H9 (cell line): ENCODE data around the gene PRCD. TPM values are rescaled to one million over a fixed set of nuclear protein-coding genes. Genes with fewer than 3 reads are reported as not detected.

Experiments
- DNase-seq: peaks from one replicate; pipeline ENCODE4 v3.0.0-alpha.2; 2017
- H2AFZ ChIP-seq: one replicate; pipeline ENCODE4 v1.6.1; 2013; ENCODE audit warnings: mild to moderate bottlenecking, low read length, control low read depth, moderate library complexity
- H2AK5ac ChIP-seq: 2 replicates; pipeline ENCODE4 v1.6.1; 2013; ENCODE audit warnings: low read length, control low read depth, mixed read lengths; ENCODE audit not compliant: insufficient read length
- H2BK120ac ChIP-seq: one replicate; pipeline ENCODE4 v1.6.1; 2013; ENCODE audit warnings: low read depth, mild to moderate bottlenecking, low read length, control low read depth, inconsistent platforms; ENCODE audit not compliant: poor library complexity, severe bottlenecking
- H2BK12ac ChIP-seq: 2 replicates; pipeline ENCODE4 v1.6.1; 2013; ENCODE audit warnings: low read length, control low read depth, mixed read lengths, low read depth; ENCODE audit not compliant: insufficient read length
- H2BK15ac ChIP-seq: 2 replicates; pipeline ENCODE4 v1.6.1; 2013; ENCODE audit warnings: low read depth, low read length, control low read depth
- H2BK20ac ChIP-seq: one replicate; pipeline ENCODE4 v1.6.1; 2013; ENCODE audit warnings: low read depth, mild to moderate bottlenecking, low read length, control low read depth, inconsistent platforms; ENCODE audit not compliant: poor library complexity, severe bottlenecking
- H2BK5ac ChIP-seq: 2 replicates; pipeline ENCODE4 v1.6.1; 2013; ENCODE audit warnings: low read length, control low read depth, mixed read lengths; ENCODE audit not compliant: insufficient read length
- H3K14ac ChIP-seq: 2 replicates; pipeline ENCODE4 v1.6.1; 2013; ENCODE audit warnings: low read length, control low read depth; ENCODE audit not compliant: insufficient read depth
- H3K18ac ChIP-seq: 2 replicates; pipeline ENCODE4 v1.6.1; 2013; ENCODE audit warnings: low read depth, mild to moderate bottlenecking, mixed read lengths, low read length, control low read depth; ENCODE audit not compliant: insufficient read length
- H3K23ac ChIP-seq: 2 replicates; pipeline ENCODE4 v1.6.1; 2013; ENCODE audit warnings: low read length, control low read depth, mixed read lengths, low read depth; ENCODE audit not compliant: insufficient read length
- H3K23me2 ChIP-seq: 2 replicates; pipeline ENCODE4 v1.6.1; 2013; ENCODE audit warnings: low read depth, mild to moderate bottlenecking, mixed read lengths, low read length, control low read depth; ENCODE audit not compliant: insufficient read length, poor library complexity, severe bottlenecking
- H3K27ac ChIP-seq: 2 replicates; pipeline ENCODE4 v1.5.1; 2013; ENCODE audit warnings: low read length, control low read depth, mixed read lengths, low read depth; ENCODE audit not compliant: insufficient read length
- H3K27me3 ChIP-seq: 2 replicates; pipeline ENCODE4 v1.6.1; 2013; ENCODE audit warnings: low read length, control low read depth, inconsistent platforms; ENCODE audit not compliant: insufficient read depth
- H3K4ac ChIP-seq: 2 replicates; pipeline ENCODE4 v1.6.1; 2013; ENCODE audit warnings: low read depth, mild to moderate bottlenecking, control low read depth, inconsistent platforms, low read length, moderate library complexity
- H3K4me1 ChIP-seq: 2 replicates; pipeline ENCODE4 v1.6.1; 2013; ENCODE audit warnings: low read length, control low read depth, inconsistent platforms; ENCODE audit not compliant: insufficient read depth
- H3K4me2 ChIP-seq: 2 replicates; pipeline ENCODE4 v1.6.1; 2013; ENCODE audit warnings: low read length, control low read depth, mixed read lengths; ENCODE audit not compliant: insufficient read length, insufficient read depth
- H3K56ac ChIP-seq: 2 replicates; pipeline ENCODE4 v1.6.1; 2013; ENCODE audit warnings: low read depth, mild to moderate bottlenecking, mixed read lengths, low read length, control low read depth; ENCODE audit not compliant: insufficient read length
- H3K79me1 ChIP-seq: 2 replicates; pipeline ENCODE4 v1.6.1; 2013; ENCODE audit warnings: low read depth, mild to moderate bottlenecking, moderate library complexity, low read length, control low read depth, inconsistent platforms; ENCODE audit not compliant: insufficient read depth, poor library complexity, severe bottlenecking
- H3K79me2 ChIP-seq: 2 replicates; pipeline ENCODE4 v1.6.1; 2013; ENCODE audit warnings: low read length, control low read depth, inconsistent platforms; ENCODE audit not compliant: insufficient read depth
- H3K9ac ChIP-seq: 2 replicates; pipeline ENCODE4 v1.6.1; 2013; ENCODE audit warnings: low read length, control low read depth, mixed read lengths; ENCODE audit not compliant: insufficient read length; ENCODE audit errors: extremely low read depth
- H3K9me3 ChIP-seq: one replicate; pipeline ENCODE4 v1.6.1; 2013; ENCODE audit warnings: low read depth, low read length, inconsistent platforms; ENCODE audit not compliant: control insufficient read depth
- H3T11ph ChIP-seq: one replicate; pipeline ENCODE4 v1.6.1; 2013; ENCODE audit warnings: mild to moderate bottlenecking, low read length, control low read depth, inconsistent platforms
- H4K20me1 ChIP-seq: one replicate; pipeline ENCODE4 v1.6.1; 2013; ENCODE audit not compliant: control insufficient read depth, insufficient read length, insufficient read depth
- H4K5ac ChIP-seq: 2 replicates; pipeline ENCODE4 v1.6.1; 2013; ENCODE audit warnings: low read depth, mild to moderate bottlenecking, mixed read lengths, low read length, control low read depth; ENCODE audit not compliant: insufficient read length
- H4K8ac ChIP-seq: replicated peaks from 2 replicates; pipeline ENCODE4 v1.6.1; 2013; ENCODE audit warnings: low read length, control low read depth, mixed read lengths, low read depth; ENCODE audit not compliant: insufficient read length
- H4K91ac ChIP-seq: 2 replicates; pipeline ENCODE4 v1.6.1; 2013; ENCODE audit warnings: low read depth, mild to moderate bottlenecking, moderate library complexity, mixed read lengths, low read length, control low read depth; ENCODE audit not compliant: insufficient read length
- H3K27ac Mint-ChIP-seq, 3 experiments: 2 replicates in 2 of 3; 3 replicates in 1 of 3; pipeline ENCODE4 v1.8.0; 2020 to 2021; ENCODE audit warnings: mixed read lengths in 3 of 3, mild to moderate bottlenecking in 1 of 3, moderate library complexity in 1 of 3
- H3K27me3 Mint-ChIP-seq: 2 replicates; pipeline ENCODE4 v1.8.0; 2021; ENCODE audit warnings: low read depth, mild to moderate bottlenecking, moderate library complexity, mixed read lengths
- H3K36me3 Mint-ChIP-seq, 3 experiments: 2 replicates in 2 of 3; 3 replicates in 1 of 3; pipeline ENCODE4 v1.8.0; 2020 to 2021; ENCODE audit warnings: low read depth in 3 of 3, mixed read lengths in 3 of 3; ENCODE audit not compliant: insufficient read depth in 1 of 3
- H3K4me1 Mint-ChIP-seq, 2 experiments: 2 replicates each; pipeline ENCODE4 v1.8.0; 2020; ENCODE audit warnings: mixed read lengths in 2 of 2
- H3K4me3 Mint-ChIP-seq, 2 experiments: 2 replicates in 1 of 2; 3 replicates in 1 of 2; pipeline ENCODE4 v1.8.0; 2020 to 2021; ENCODE audit warnings: mild to moderate bottlenecking in 2 of 2, mixed read lengths in 2 of 2, moderate library complexity in 1 of 2
- H3K9me3 Mint-ChIP-seq, 2 experiments: 2 replicates in 1 of 2; 3 replicates in 1 of 2; pipeline ENCODE4 v1.8.0; 2020; ENCODE audit warnings: mild to moderate bottlenecking in 2 of 2, mixed read lengths in 2 of 2, moderate library complexity in 1 of 2
- whole genome bisulfite sequencing: extraction: QIAGEN DNeasy Blood & Tissue Kit; methylation state at CpG from one replicate; pipeline ENCODE4 v1.1.7; 2013; ENCODE audit warnings: missing lambda C conversion rate, low lambda C conversion rate, mixed read lengths; ENCODE audit not compliant: insufficient read length; ENCODE audit errors: extremely low coverage; 5-methylcytosine and 5-hydroxymethylcytosine counted together
- total RNA-seq: library from RNA; stranded (reverse); gene quantifications from 2 replicates; pipeline ENCODE4 v1.2.1, GENCODE V29; 2021
- TF ChIP-seq, protein P1 (sequence below): fragments of 200-600 bp; sonication (generic); conservative IDR thresholded peaks from 3 replicates; pipeline ENCODE4 v1.8.0; 2021; ENCODE audit warnings: antibody characterized with exemption, mild to moderate bottlenecking

Gene PRCD
- total RNA-seq, 1 experiment from 2014 or later: 0.46 TPM

- Histone ChIP-seq H2BK15ac (no peak overlapping the region), H2BK5ac (no peak overlapping the region), H3K27ac (no peak overlapping the region), H3K27me3 (no peaks in the 10 kb centered on the region), H4K91ac (no peak overlapping the region), H3K18ac (no peak overlapping the region), H4K20me1 (no peaks in the 10 kb centered on the region), H3K23me2 (peaks cover 9% of the 10 kb centered on the region), H3K9ac (no peak overlapping the region), H2AK5ac (no peak overlapping the region), H3K9me3 (no peaks in the 10 kb centered on the region), H3K79me2 (no peaks in the 10 kb centered on the region), H3K4me2 (no peak overlapping the region), H3K56ac (no peak overlapping the region), H3T11ph (no peak overlapping the region), H4K5ac (no peak overlapping the region), H2AFZ (no peak overlapping the region), H3K14ac (no peak overlapping the region), H2BK20ac (no peak overlapping the region), H3K4me1 (peaks cover 3% of the 10 kb centered on the region; the same call in 1 of the 2 replicates), H3K23ac (no peak overlapping the region), H2BK12ac (no peak overlapping the region), H3K79me1 (no peaks in the 10 kb centered on the region), H4K8ac (no peak overlapping the region), H3K4ac (no peak overlapping the region), H2BK120ac (no peak overlapping the region)
- peak overlapping the region; percentile 42 to 69 (median 52); a peak in 4 of 7 replicates for H3K27ac Mint-ChIP-seq
- TF ChIP-seq, protein P1, sequence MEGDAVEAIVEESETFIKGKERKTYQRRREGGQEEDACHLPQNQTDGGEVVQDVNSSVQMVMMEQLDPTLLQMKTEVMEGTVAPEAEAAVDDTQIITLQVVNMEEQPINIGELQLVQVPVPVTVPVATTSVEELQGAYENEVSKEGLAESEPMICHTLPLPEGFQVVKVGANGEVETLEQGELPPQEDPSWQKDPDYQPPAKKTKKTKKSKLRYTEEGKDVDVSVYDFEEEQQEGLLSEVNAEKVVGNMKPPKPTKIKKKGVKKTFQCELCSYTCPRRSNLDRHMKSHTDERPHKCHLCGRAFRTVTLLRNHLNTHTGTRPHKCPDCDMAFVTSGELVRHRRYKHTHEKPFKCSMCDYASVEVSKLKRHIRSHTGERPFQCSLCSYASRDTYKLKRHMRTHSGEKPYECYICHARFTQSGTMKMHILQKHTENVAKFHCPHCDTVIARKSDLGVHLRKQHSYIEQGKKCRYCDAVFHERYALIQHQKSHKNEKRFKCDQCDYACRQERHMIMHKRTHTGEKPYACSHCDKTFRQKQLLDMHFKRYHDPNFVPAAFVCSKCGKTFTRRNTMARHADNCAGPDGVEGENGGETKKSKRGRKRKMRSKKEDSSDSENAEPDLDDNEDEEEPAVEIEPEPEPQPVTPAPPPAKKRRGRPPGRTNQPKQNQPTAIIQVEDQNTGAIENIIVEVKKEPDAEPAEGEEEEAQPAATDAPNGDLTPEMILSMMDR: peak; percentile 33; the same call in 1 of the 3 replicates
- no peaks in the 10 kb centered on the region; a peak in 2 of 5 replicates for H3K9me3 Mint-ChIP-seq
- no peaks in the 10 kb centered on the region for H3K36me3 Mint-ChIP-seq
- H3K4me1 Mint-ChIP-seq: peaks cover 29 to 45% of the 10 kb centered on the region in 2 experiments
- whole genome bisulfite sequencing: no CpG with 5 or more reads among the region's 7 CpGs
- H3K27me3 Mint-ChIP-seq: peaks cover 30% of the 10 kb centered on the region
- peak; percentile 67 for DNase-seq
- H3K4me3 Mint-ChIP-seq: no peak overlapping the region
These were observed 35.7 kb upstream of the PRCD start for GRCh38 chr17:76504117-76504516.
